HFFc6 (cell line): Measurements from ENCODE around the gene WHRN. TPM values are rescaled to one million over a fixed set of nuclear protein-coding genes. Genes with fewer than 3 reads are reported as not detected.
A peak's percentile ranks its signal among the peaks of the same experiment; 100 is the strongest.

Source experiments
- DNase-seq: peaks from one replicate; pipeline ENCODE4 v3.0.0-alpha.2; 2018
- H3K27ac Mint-ChIP-seq: 2 replicates; pipeline ENCODE4 v1.8.0; 2020; ENCODE audit warnings: mild to moderate bottlenecking, mixed read lengths
- H3K27me3 Mint-ChIP-seq: 2 replicates; pipeline ENCODE4 v1.8.0; 2021; ENCODE audit warnings: mild to moderate bottlenecking, moderate library complexity, mixed read lengths; ENCODE audit not compliant: insufficient read depth
- H3K36me3 Mint-ChIP-seq: 2 replicates; pipeline ENCODE4 v1.8.0; 2021; ENCODE audit warnings: low read depth, mixed read lengths
- H3K4me1 Mint-ChIP-seq: 2 replicates; pipeline ENCODE4 v1.8.0; 2020; ENCODE audit warnings: low read depth, mixed read lengths
- H3K4me3 Mint-ChIP-seq: 2 replicates; pipeline ENCODE4 v1.8.0; 2020; ENCODE audit warnings: mild to moderate bottlenecking, moderate library complexity, mixed read lengths
- H3K9me3 Mint-ChIP-seq: 2 replicates; pipeline ENCODE4 v1.8.0; 2020; ENCODE audit warnings: mild to moderate bottlenecking, mixed read lengths
- CTCF ChIP-seq: fragments of 200-600 bp; sonication (generic); IDR thresholded peaks from 2 replicates; pipeline ENCODE4 v1.5.0; 2021; ENCODE audit warnings: antibody characterized with exemption, mild to moderate bottlenecking
- total RNA-seq, 6 experiments: library from RNA; stranded (reverse); fragmentation: NEBNext Ultra II Directional; extraction: Animal tissue kit (Norgen Biotek cat#: 25700); gene quantifications; 2 replicates in 1 of 6; 3 replicates in 5 of 6; pipeline ENCODE4 v1.2.3, GENCODE V29; 2021

Gene WHRN
- total RNA-seq, 6 experiments from 2014 or later, result 3.0 to 4.8 (median 3.6) TPM

GRCh38 chr9:114394523-114395333 lies 110.5 kb downstream of the WHRN start:
- H3K4me1 Mint-ChIP-seq, result peaks cover 12% of the 10 kb centered on the region
- no peak overlapping the region for H3K27ac Mint-ChIP-seq
- TF ChIP-seq CTCF, result no peak
- H3K36me3 Mint-ChIP-seq, result no peaks in the 10 kb centered on the region
- no peak overlapping the region for H3K4me3 Mint-ChIP-seq
- H3K9me3 Mint-ChIP-seq, result no peaks in the 10 kb centered on the region
- no peak for DNase-seq
- H3K27me3 Mint-ChIP-seq, result peaks cover 5% of the 10 kb centered on the region

- Mint-ChIP-seq H3K9me3 (no peaks in the 10 kb centered on the region), H3K27ac (no peak overlapping the region), H3K4me3 (no peak overlapping the region), H3K4me1 (peaks cover 25% of the 10 kb centered on the region), H3K27me3 (peaks cover 7% of the 10 kb centered on the region), H3K36me3 (no peaks in the 10 kb centered on the region)
- TF ChIP-seq CTCF, result no peak
- DNase-seq, result no peak
Measured at GRCh38 chr9:114392749-114393112, 112.5 kb downstream of the WHRN start.

GRCh38 chr9:114390952-114391351 lies 114.3 kb downstream of the WHRN start:
- DNase-seq, result no peak
- no peak for TF ChIP-seq CTCF
- no peak overlapping the region for H3K4me3 Mint-ChIP-seq
- H3K27me3 Mint-ChIP-seq, result peaks cover 2% of the 10 kb centered on the region; the same call in 1 of the 2 replicates
- no peak overlapping the region for H3K27ac Mint-ChIP-seq
- peaks cover 32% of the 10 kb centered on the region for H3K4me1 Mint-ChIP-seq
- H3K36me3 Mint-ChIP-seq, result no peaks in the 10 kb centered on the region
- H3K9me3 Mint-ChIP-seq, result no peaks in the 10 kb centered on the region

- H3K27ac Mint-ChIP-seq, result no peak overlapping the region
- H3K4me1 Mint-ChIP-seq, result peaks cover 44% of the 10 kb centered on the region
- no peaks in the 10 kb centered on the region for H3K36me3 Mint-ChIP-seq
- DNase-seq, result no peak
- TF ChIP-seq CTCF, result peak; percentile 18; the same call in 1 of the 2 replicates
- H3K4me3 Mint-ChIP-seq, result no peak overlapping the region
- peaks cover 2% of the 10 kb centered on the region for H3K27me3 Mint-ChIP-seq
- H3K9me3 Mint-ChIP-seq, result no peaks in the 10 kb centered on the region
Measured at GRCh38 chr9:114389612-114390368, 115.5 kb downstream of the WHRN start.

- Mint-ChIP-seq H3K27me3 (peaks cover 2% of the 10 kb centered on the region), H3K36me3 (no peaks in the 10 kb centered on the region), H3K4me3 (no peak overlapping the region), H3K4me1 (peaks cover 52% of the 10 kb centered on the region), H3K27ac (peak overlapping the region; percentile 96; the same call in 1 of the 2 replicates), H3K9me3 (no peaks in the 10 kb centered on the region)
- no peak for TF ChIP-seq CTCF
- DNase-seq, result no peak
Measured at GRCh38 chr9:114388764-114389375, 116.4 kb downstream of the WHRN start.
